Osteoblast (primary cell): ENCODE data around the gene ANXA1. TPM values are rescaled to one million over a fixed set of nuclear protein-coding genes. Genes with fewer than 3 reads are reported as not detected.
"Not testable (repeated sequence)": the region's sequence is repeated elsewhere in the genome, so short reads cannot be mapped to it uniquely, and the experiment has no call there.

Experiments
- DNase-seq: peaks from one replicate; pipeline ENCODE4 v3.0.0; 2011; ENCODE audit warnings: low spot score, mixed read lengths; ENCODE audit not compliant: insufficient read length; ENCODE audit errors: missing footprints
- H2AFZ ChIP-seq: 2 replicates; pipeline ENCODE4 v1.6.0; 2011; ENCODE audit warnings: mild to moderate bottlenecking, low read length
- H3K27ac ChIP-seq: 2 replicates; pipeline ENCODE4 v1.5.1; 2011; ENCODE audit warnings: mild to moderate bottlenecking, low read depth, low read length, moderate library complexity
- H3K27me3 ChIP-seq: 2 replicates; pipeline ENCODE4 v1.6.0; 2012; ENCODE audit warnings: mild to moderate bottlenecking, control low read depth, inconsistent platforms, low read length, moderate library complexity; ENCODE audit not compliant: insufficient read depth
- H3K36me3 ChIP-seq: 2 replicates; pipeline ENCODE4 v1.5.1; 2011; ENCODE audit warnings: mild to moderate bottlenecking, low read length, control low read depth, moderate library complexity; ENCODE audit not compliant: insufficient read depth
- H3K4me1 ChIP-seq: 2 replicates; pipeline ENCODE4 v1.5.1; 2011; ENCODE audit warnings: mild to moderate bottlenecking, low read length, control low read depth, moderate library complexity; ENCODE audit not compliant: insufficient read depth
- H3K4me2 ChIP-seq: 2 replicates; pipeline ENCODE4 v1.6.0; 2011; ENCODE audit warnings: mild to moderate bottlenecking, low read length; ENCODE audit not compliant: insufficient read depth
- H3K4me3 ChIP-seq: fragments of 200-600 bp; sonication (generic); 3 replicates; pipeline ENCODE4 v1.5.1; 2012; ENCODE audit warnings: mild to moderate bottlenecking, low read length, inconsistent platforms; ENCODE audit not compliant: insufficient read depth
- H3K79me2 ChIP-seq: 2 replicates; pipeline ENCODE4 v1.6.0; 2012; ENCODE audit warnings: mild to moderate bottlenecking, low read length, control low read depth, inconsistent platforms; ENCODE audit not compliant: insufficient read depth
- H3K9me3 ChIP-seq: 2 replicates; pipeline ENCODE4 v1.5.1; 2011; ENCODE audit warnings: low read depth, low read length, control low read depth
- H4K20me1 ChIP-seq: 2 replicates; pipeline ENCODE4 v1.6.0; 2012; ENCODE audit warnings: mild to moderate bottlenecking, low read length, control low read depth; ENCODE audit not compliant: insufficient read depth
- CTCF ChIP-seq: IDR thresholded peaks from 2 replicates; pipeline ENCODE4 v1.5.1; 2011; ENCODE audit warnings: mild to moderate bottlenecking, low read depth, low read length, moderate library complexity; ENCODE audit errors: extremely low read depth
- total RNA-seq: library from RNA; depleted of rRNA; stranded (reverse); fragments of >200 nt; gene quantifications from 2 replicates; pipeline ENCODE4 v1.2.3, GENCODE V29; 2012

Gene ANXA1
- total RNA-seq, 1 donor: 816 TPM

DNA sequence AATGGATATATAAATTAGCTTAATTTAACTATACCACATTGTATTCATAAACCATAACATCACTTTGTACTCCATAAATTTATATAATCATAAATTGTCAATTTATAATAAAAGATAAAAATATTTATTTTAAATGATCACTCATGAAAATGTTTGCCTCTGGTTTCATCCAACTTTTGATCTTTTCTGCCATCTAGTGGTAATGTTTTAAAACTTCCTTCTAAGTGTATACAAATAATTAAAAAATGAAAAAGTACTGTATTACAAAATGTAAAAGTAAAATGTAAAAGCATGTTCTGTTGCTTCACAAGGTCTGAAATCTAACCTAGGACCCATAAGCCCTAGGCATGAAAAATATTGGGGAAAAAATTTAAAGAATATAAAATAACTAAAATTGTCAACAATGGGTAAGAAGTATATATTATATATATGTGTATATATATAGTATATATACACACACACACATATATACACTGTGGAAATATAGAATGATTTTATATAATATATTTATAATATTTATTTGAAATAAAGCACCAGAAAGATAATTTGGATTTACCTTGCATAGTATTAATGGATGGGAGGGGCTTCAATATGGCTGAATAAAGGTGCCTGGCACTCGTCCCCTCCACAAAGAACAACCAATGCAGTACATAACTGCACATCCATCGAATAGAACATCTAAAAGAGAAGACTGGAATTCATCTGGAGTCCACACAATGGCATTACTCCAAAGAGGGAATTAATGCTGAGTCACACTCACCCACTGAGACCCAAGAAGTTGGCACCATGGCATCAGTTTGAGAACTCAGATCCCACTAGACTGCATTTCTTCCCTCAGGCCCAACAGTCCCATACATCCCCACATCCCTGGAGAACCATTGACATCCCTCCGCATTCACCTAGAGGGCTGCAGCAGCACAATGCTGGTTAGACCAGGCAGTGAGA is 32.5 kb downstream of the ANXA1 start:
- no peaks in the 10 kb centered on the region for H4K20me1 ChIP-seq
- H2AFZ ChIP-seq: no peak overlapping the region
- peak overlapping the region; percentile 9 for H3K4me2 ChIP-seq
- H3K27ac ChIP-seq: no peak overlapping the region
- peaks cover 5% of the 10 kb centered on the region for H3K4me1 ChIP-seq
- peak; percentile 52 for DNase-seq
- TF ChIP-seq CTCF: peak; percentile 46
- no peaks in the 10 kb centered on the region for H3K36me3 ChIP-seq
- H3K79me2 ChIP-seq: no peaks in the 10 kb centered on the region
- no peak overlapping the region for H3K4me3 ChIP-seq
- no peaks in the 10 kb centered on the region for H3K9me3 ChIP-seq
- peaks cover 12% of the 10 kb centered on the region for H3K27me3 ChIP-seq

- H3K27ac ChIP-seq, H2AFZ ChIP-seq, DNase-seq, H3K4me2 ChIP-seq, H3K36me3 ChIP-seq, H3K4me1 ChIP-seq, H3K9me3 ChIP-seq, H3K79me2 ChIP-seq, H4K20me1 ChIP-seq, H3K4me3 ChIP-seq: not testable (repeated sequence)
- peaks cover 12% of the 10 kb centered on the region for H3K27me3 ChIP-seq
Measured at GRCh38 chr9:73191109-73191508, 39.4 kb downstream of the ANXA1 start.

- no peaks in the 10 kb centered on the region for H3K36me3 ChIP-seq
- H3K27me3 ChIP-seq: peaks cover 4% of the 10 kb centered on the region
- no peak overlapping the region for H3K4me2 ChIP-seq
- no peak overlapping the region for H3K27ac ChIP-seq
- DNase-seq: no peak
- no peak overlapping the region for H3K4me3 ChIP-seq
- H3K9me3 ChIP-seq: no peaks in the 10 kb centered on the region
- no peak for TF ChIP-seq CTCF
- H4K20me1 ChIP-seq: no peaks in the 10 kb centered on the region
- no peaks in the 10 kb centered on the region for H3K79me2 ChIP-seq
- H3K4me1 ChIP-seq: no peaks in the 10 kb centered on the region
- H2AFZ ChIP-seq: no peak overlapping the region
Measured at GRCh38 chr9:73194284-73194683, 42.6 kb downstream of the ANXA1 start.

- H2AFZ ChIP-seq: no peak overlapping the region
Measured at GRCh38 chr9:73199448-73199847, 47.8 kb downstream of the ANXA1 start.

More at GRCh38 chr9:73199448-73199847, 47.8 kb downstream of the ANXA1 start:
- no peak overlapping the region for H3K4me3 ChIP-seq
- H3K4me2 ChIP-seq: no peak overlapping the region
- H3K4me1 ChIP-seq: no peaks in the 10 kb centered on the region
- H4K20me1 ChIP-seq: no peaks in the 10 kb centered on the region
- no peak for TF ChIP-seq CTCF
- no peak for DNase-seq
- peaks cover 4% of the 10 kb centered on the region for H3K27me3 ChIP-seq
- no peaks in the 10 kb centered on the region for H3K79me2 ChIP-seq
- no peaks in the 10 kb centered on the region for H3K36me3 ChIP-seq
- H3K9me3 ChIP-seq: no peaks in the 10 kb centered on the region
- no peak overlapping the region for H3K27ac ChIP-seq
